OCI-LY1 (cell line): ENCODE measurements around the gene RALGPS1.

ENCODE experiments used
- H2AFZ ChIP-seq: fragments of 200-600 bp; sonication (generic), shearing (Covaris generic); 2 replicates; pipeline ENCODE4 v1.6.0; 2014; ENCODE audit warnings: antibody characterized with exemption, mild to moderate bottlenecking, low read length
- H3F3A ChIP-seq: fragments of 200-600 bp; sonication (generic), shearing (Covaris generic); 2 replicates; pipeline ENCODE4 v1.6.0; 2014; ENCODE audit warnings: mild to moderate bottlenecking, antibody characterized with exemption, low read length, moderate library complexity; ENCODE audit not compliant: insufficient read depth
- H3K27ac ChIP-seq: fragments of 200-600 bp; sonication (generic); 2 replicates; pipeline ENCODE4 v1.5.1; 2014; ENCODE audit warnings: low read length, mixed run types, mild to moderate bottlenecking, low read depth; ENCODE audit not compliant: poor library complexity, severe bottlenecking
- H3K27me3 ChIP-seq: fragments of 200-600 bp; sonication (generic); 2 replicates; pipeline ENCODE4 v1.6.0; 2014; ENCODE audit warnings: antibody characterized with exemption, mild to moderate bottlenecking, low read length, moderate library complexity; ENCODE audit not compliant: insufficient read depth
- H3K36me3 ChIP-seq: fragments of 200-600 bp; sonication (generic); 2 replicates; pipeline ENCODE4 v1.6.1; 2014; ENCODE audit warnings: mild to moderate bottlenecking, antibody characterized with exemption, low read length, moderate library complexity, mixed read lengths; ENCODE audit not compliant: insufficient read depth
- H3K4me1 ChIP-seq: fragments of 200-600 bp; sonication (generic); 2 replicates; pipeline ENCODE4 v1.5.1; 2014; ENCODE audit warnings: mild to moderate bottlenecking, low read length, moderate library complexity; ENCODE audit not compliant: insufficient read depth, severe bottlenecking
- H3K4me2 ChIP-seq: fragments of 200-600 bp; sonication (generic), shearing (Covaris generic); 2 replicates; pipeline ENCODE4 v1.6.1; 2014; ENCODE audit warnings: low read length
- H3K4me3 ChIP-seq: fragments of 200-600 bp; sonication (generic); 2 replicates; pipeline ENCODE4 v1.5.1; 2014; ENCODE audit warnings: low read length, low read depth, mild to moderate bottlenecking, mixed read lengths; ENCODE audit not compliant: poor library complexity, severe bottlenecking
- H3K79me2 ChIP-seq: fragments of 200-600 bp; shearing (Covaris generic); 2 replicates; pipeline ENCODE4 v1.6.1; 2016; ENCODE audit warnings: mixed run types, low read length, mixed read lengths; ENCODE audit not compliant: insufficient read depth
- H3K9ac ChIP-seq: fragments of 200-600 bp; sonication (generic), shearing (Covaris generic); 2 replicates; pipeline ENCODE4 v1.6.1; 2014; ENCODE audit warnings: mild to moderate bottlenecking, low read length, mixed read lengths
- H3K9me2 ChIP-seq: fragments of 200-600 bp; sonication (generic), shearing (Covaris generic); 2 replicates; pipeline ENCODE4 v1.6.1; 2014; ENCODE audit warnings: low read depth, mild to moderate bottlenecking, low read length, mixed read lengths
- H3K9me3 ChIP-seq: fragments of 200-600 bp; shearing (Covaris generic); 2 replicates; pipeline ENCODE4 v1.6.1; 2014; ENCODE audit warnings: low read length, mixed read lengths
- H4K20me1 ChIP-seq: fragments of 200-600 bp; sonication (generic), shearing (Covaris generic); 2 replicates; pipeline ENCODE4 v1.6.0; 2016; ENCODE audit warnings: mild to moderate bottlenecking, low read length; ENCODE audit not compliant: insufficient read depth
- CTCF ChIP-seq: fragments of 200-600 bp; sonication (generic), shearing (Covaris generic); IDR thresholded peaks from 2 replicates; pipeline ENCODE4 v1.5.1; 2017; ENCODE audit warnings: mild to moderate bottlenecking, antibody characterized with exemption, low read length, moderate library complexity, mixed read lengths
- EZH2 ChIP-seq: fragments of 200-600 bp; sonication (generic), shearing (Covaris generic); IDR thresholded peaks from 2 replicates; pipeline ENCODE4 v1.8.0; 2017; ENCODE audit warnings: borderline replicate concordance, mixed run types, mild to moderate bottlenecking, antibody characterized with exemption, low read length, moderate library complexity, mixed read lengths

The RALGPS1 gene

GRCh38 chr9:127187231-127187956 lies 272.8 kb downstream of the RALGPS1 start:
- Histone ChIP-seq H3K4me2 (no peak overlapping the region), H3K9ac (no peak overlapping the region), H3K4me1 (no peaks in the 10 kb centered on the region), H3K9me2 (no peaks in the 10 kb centered on the region), H3F3A (no peaks in the 10 kb centered on the region), H2AFZ (no peak overlapping the region), H3K27me3 (no peaks in the 10 kb centered on the region), H3K79me2 (no peaks in the 10 kb centered on the region), H3K4me3 (no peak overlapping the region), H4K20me1 (no peaks in the 10 kb centered on the region), H3K36me3 (no peaks in the 10 kb centered on the region), H3K27ac (no peak overlapping the region), H3K9me3 (no peaks in the 10 kb centered on the region)
- TF ChIP-seq EZH2 (no peak), CTCF (no peak)

GRCh38 chr9:127188396-127188795 lies 273.8 kb downstream of the RALGPS1 start:
- no peak overlapping the region for H3K9ac ChIP-seq
- no peak for TF ChIP-seq CTCF
- no peak for TF ChIP-seq EZH2
- H3K79me2 ChIP-seq: no peaks in the 10 kb centered on the region
- H3K27ac ChIP-seq: no peak overlapping the region
- no peaks in the 10 kb centered on the region for H3K9me3 ChIP-seq
- no peaks in the 10 kb centered on the region for H3K36me3 ChIP-seq
- no peaks in the 10 kb centered on the region for H3K27me3 ChIP-seq
- no peak overlapping the region for H2AFZ ChIP-seq
- H3K9me2 ChIP-seq: no peaks in the 10 kb centered on the region
- no peak overlapping the region for H3K4me3 ChIP-seq
- H3K4me2 ChIP-seq: no peak overlapping the region
- H4K20me1 ChIP-seq: no peaks in the 10 kb centered on the region
- H3F3A ChIP-seq: no peaks in the 10 kb centered on the region
- no peaks in the 10 kb centered on the region for H3K4me1 ChIP-seq

- no peaks in the 10 kb centered on the region for H3K79me2 ChIP-seq
- H4K20me1 ChIP-seq: no peaks in the 10 kb centered on the region
- no peaks in the 10 kb centered on the region for H3F3A ChIP-seq
- no peaks in the 10 kb centered on the region for H3K9me3 ChIP-seq
- no peak for TF ChIP-seq EZH2
- no peak for TF ChIP-seq CTCF
- no peak overlapping the region for H3K9ac ChIP-seq
- no peaks in the 10 kb centered on the region for H3K27me3 ChIP-seq
- H3K4me1 ChIP-seq: no peaks in the 10 kb centered on the region
- H3K4me2 ChIP-seq: no peak overlapping the region
- no peak overlapping the region for H2AFZ ChIP-seq
- H3K4me3 ChIP-seq: no peak overlapping the region
- H3K27ac ChIP-seq: no peak overlapping the region
- no peaks in the 10 kb centered on the region for H3K36me3 ChIP-seq
- H3K9me2 ChIP-seq: no peaks in the 10 kb centered on the region
Observed at GRCh38 chr9:127189628-127190027, 275.0 kb downstream of the RALGPS1 start.
